A673 (cell line): ENCODE data around the gene PRKCH. TPM values are rescaled to one million over a fixed set of nuclear protein-coding genes. Genes with fewer than 3 reads are reported as not detected.

Source experiments
- BruUV-seq: library from RNA; stranded (reverse); fragments of 400-500 nt; replicated peaks from 2 replicates; lab custom pipeline; 2021; lab: Mats Ljungman, UMichigan
- CTCF ChIA-PET: fragments of 300-600 bp; sonication (Branson Sonifier 250); formaldehyde crosslinking; loops from one replicate; lab custom pipeline; 2022; ENCODE audit warnings: antibody characterized with exemption; lab: Charles Lee
- POLR2A ChIA-PET: fragments of 300-600 bp; sonication (Branson Sonifier 250); formaldehyde crosslinking; loops from one replicate; lab custom pipeline; 2022; ENCODE audit warnings: antibody characterized with exemption; ENCODE audit not compliant: low non-redundant PET; lab: Charles Lee
- DNase-seq: peaks from one replicate; pipeline ENCODE4 v3.0.0-alpha.2; 2015; ENCODE audit warnings: low spot score
- H3K27ac ChIP-seq: fragments of 200-600 bp; sonication (generic); 2 replicates; pipeline ENCODE4 v1.5.1; 2016; ENCODE audit warnings: mixed run types, low read depth, mild to moderate bottlenecking, mixed read lengths, antibody characterized with exemption, low read length; ENCODE audit not compliant: poor library complexity, severe bottlenecking
- H3K27me3 ChIP-seq: fragments of 200-600 bp; sonication (generic); replicated peaks from 2 replicates; pipeline ENCODE4 v1.6.1; 2017; ENCODE audit warnings: mixed run types, low read depth, mild to moderate bottlenecking, mixed read lengths, antibody characterized with exemption, low read length; ENCODE audit not compliant: insufficient read depth, poor library complexity
- H3K36me3 ChIP-seq: fragments of 200-600 bp; sonication (generic); 2 replicates; pipeline ENCODE4 v1.6.1; 2016; ENCODE audit warnings: mixed run types, mild to moderate bottlenecking, mixed read lengths, antibody characterized with exemption, low read length; ENCODE audit not compliant: insufficient read depth, poor library complexity, severe bottlenecking
- H3K4me1 ChIP-seq: fragments of 200-600 bp; sonication (generic); 2 replicates; pipeline ENCODE4 v1.6.1; 2017; ENCODE audit warnings: mixed run types, mild to moderate bottlenecking, mixed read lengths, antibody characterized with exemption, low read length; ENCODE audit not compliant: insufficient read depth, poor library complexity, severe bottlenecking
- H3K4me3 ChIP-seq: fragments of 200-600 bp; sonication (generic); 2 replicates; pipeline ENCODE4 v1.5.1; 2016; ENCODE audit warnings: low read depth, mixed run types, mild to moderate bottlenecking, mixed read lengths, low read length; ENCODE audit not compliant: poor library complexity, severe bottlenecking
- H3K9me3 ChIP-seq: fragments of 200-600 bp; sonication (generic); 2 replicates; pipeline ENCODE4 v1.6.1; 2016; ENCODE audit warnings: mixed run types, low read depth, mild to moderate bottlenecking, mixed read lengths, antibody characterized with exemption, low read length; ENCODE audit not compliant: poor library complexity, severe bottlenecking
- EZH2 ChIP-seq: fragments of 200-600 bp; sonication (generic); IDR thresholded peaks from 2 replicates; pipeline ENCODE4 v1.6.1; 2017; ENCODE audit warnings: borderline replicate concordance, low read depth, mild to moderate bottlenecking, mixed read lengths, antibody characterized with exemption, low read length; ENCODE audit not compliant: poor library complexity, severe bottlenecking
- intact Hi-C: fragments of 100-400 bp; cut with micrococcal nuclease; formaldehyde crosslinking; loops from one replicate; pipeline ENCODE4 v1.10.0; 2022; ENCODE audit not compliant: unreplicated experiment
- total RNA-seq: library from RNA; stranded (reverse); gene quantifications from 2 replicates; pipeline ENCODE4 v1.2.3, GENCODE V29; 2021
- TF ChIP-seq, protein P1 (sequence below): fragments of 300-800, 200-600 bp; sonication (generic); conservative IDR thresholded peaks from 2 replicates; pipeline ENCODE4 v1.5.1; 2017; ENCODE audit warnings: low read depth, mild to moderate bottlenecking, antibody characterized with exemption, low read length, moderate library complexity, mixed read lengths

PRKCH gene
- total RNA-seq, 1 experiment from 2014 or later = 1.8 TPM

DNA sequence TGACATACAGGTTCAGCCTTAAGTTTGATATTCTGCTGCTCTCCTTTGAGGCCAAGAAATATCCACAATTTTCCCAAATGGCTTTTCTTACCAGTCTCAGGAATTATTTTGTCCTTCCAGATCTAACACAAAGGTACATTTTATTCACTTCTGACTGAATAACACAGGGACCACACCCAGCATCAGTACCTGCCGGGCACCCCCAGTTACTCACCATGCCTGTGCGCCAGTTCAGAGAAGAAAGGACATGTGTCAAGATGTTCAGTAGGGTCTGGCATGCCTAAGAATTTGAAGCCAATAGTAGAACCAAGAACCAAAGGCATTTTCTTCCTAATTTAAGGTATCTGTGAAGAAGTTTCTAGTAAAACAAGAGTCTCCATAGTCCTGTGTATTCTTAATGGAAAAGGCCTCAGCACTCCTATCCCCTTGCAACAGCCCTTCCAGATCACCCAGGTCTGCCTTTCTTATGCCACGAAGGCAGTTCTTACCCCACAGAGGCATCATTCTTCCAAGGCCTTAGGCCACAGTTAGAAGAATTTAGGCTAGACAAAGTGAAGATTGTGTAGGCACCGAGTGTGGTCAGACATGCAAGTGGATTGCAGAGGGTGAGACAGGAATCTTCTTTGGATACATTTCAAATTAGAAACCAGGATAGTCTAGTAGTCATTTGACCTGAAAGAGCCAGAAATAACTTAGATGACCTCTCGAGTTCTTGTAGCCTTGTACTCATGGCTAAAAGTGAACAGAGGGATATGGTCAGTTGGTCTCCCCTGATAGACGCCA is 233.9 kb downstream of the PRKCH start:
- DNase-seq = no peak
- CTCF ChIA-PET = no interaction called here
- POLR2A ChIA-PET = no interaction called here
- H3K4me3 ChIP-seq = no peak overlapping the region
- H3K36me3 ChIP-seq = no peaks in the 10 kb centered on the region
- H3K4me1 ChIP-seq = peaks cover 12% of the 10 kb centered on the region
- no peaks in the 10 kb centered on the region for H3K9me3 ChIP-seq
- intact Hi-C loops = no loop called here
- no peak for TF ChIP-seq EZH2
- TF ChIP-seq, protein P1, sequence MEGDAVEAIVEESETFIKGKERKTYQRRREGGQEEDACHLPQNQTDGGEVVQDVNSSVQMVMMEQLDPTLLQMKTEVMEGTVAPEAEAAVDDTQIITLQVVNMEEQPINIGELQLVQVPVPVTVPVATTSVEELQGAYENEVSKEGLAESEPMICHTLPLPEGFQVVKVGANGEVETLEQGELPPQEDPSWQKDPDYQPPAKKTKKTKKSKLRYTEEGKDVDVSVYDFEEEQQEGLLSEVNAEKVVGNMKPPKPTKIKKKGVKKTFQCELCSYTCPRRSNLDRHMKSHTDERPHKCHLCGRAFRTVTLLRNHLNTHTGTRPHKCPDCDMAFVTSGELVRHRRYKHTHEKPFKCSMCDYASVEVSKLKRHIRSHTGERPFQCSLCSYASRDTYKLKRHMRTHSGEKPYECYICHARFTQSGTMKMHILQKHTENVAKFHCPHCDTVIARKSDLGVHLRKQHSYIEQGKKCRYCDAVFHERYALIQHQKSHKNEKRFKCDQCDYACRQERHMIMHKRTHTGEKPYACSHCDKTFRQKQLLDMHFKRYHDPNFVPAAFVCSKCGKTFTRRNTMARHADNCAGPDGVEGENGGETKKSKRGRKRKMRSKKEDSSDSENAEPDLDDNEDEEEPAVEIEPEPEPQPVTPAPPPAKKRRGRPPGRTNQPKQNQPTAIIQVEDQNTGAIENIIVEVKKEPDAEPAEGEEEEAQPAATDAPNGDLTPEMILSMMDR = no peak
- BruUV-seq = no TSS peak
- H3K27me3 ChIP-seq = no peaks in the 10 kb centered on the region
- no peak overlapping the region for H3K27ac ChIP-seq

DNA sequence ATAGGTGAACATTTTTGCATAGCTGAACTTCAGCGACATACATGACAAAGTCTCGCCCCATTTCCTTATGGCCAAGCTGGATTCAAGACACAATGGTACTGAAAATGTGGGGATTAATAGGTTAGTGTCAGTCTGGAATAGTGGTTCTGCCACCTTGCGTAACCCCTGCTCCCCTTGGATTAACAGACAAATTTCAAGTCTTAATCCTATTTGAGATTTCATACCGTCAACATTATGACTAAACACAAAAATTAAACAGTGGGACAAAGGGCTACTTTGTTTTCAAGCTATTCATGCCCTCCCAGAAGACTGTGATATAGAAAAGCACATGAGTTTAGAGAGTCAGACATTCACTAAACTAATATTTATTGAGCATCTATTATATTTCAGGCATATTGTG is 235.1 kb downstream of the PRKCH start:
- ChIA-PET CTCF (no interaction called here), POLR2A (no interaction called here)
- peaks cover 14% of the 10 kb centered on the region for H3K4me1 ChIP-seq
- DNase-seq = no peak
- no TSS peak for BruUV-seq
- H3K27ac ChIP-seq = no peak overlapping the region
- TF ChIP-seq EZH2 = no peak
- TF ChIP-seq, protein P1 = no peak
- H3K27me3 ChIP-seq = no peaks in the 10 kb centered on the region
- no peak overlapping the region for H3K4me3 ChIP-seq
- no peaks in the 10 kb centered on the region for H3K9me3 ChIP-seq
- intact Hi-C loops = no loop called here
- H3K36me3 ChIP-seq = no peaks in the 10 kb centered on the region

DNA sequence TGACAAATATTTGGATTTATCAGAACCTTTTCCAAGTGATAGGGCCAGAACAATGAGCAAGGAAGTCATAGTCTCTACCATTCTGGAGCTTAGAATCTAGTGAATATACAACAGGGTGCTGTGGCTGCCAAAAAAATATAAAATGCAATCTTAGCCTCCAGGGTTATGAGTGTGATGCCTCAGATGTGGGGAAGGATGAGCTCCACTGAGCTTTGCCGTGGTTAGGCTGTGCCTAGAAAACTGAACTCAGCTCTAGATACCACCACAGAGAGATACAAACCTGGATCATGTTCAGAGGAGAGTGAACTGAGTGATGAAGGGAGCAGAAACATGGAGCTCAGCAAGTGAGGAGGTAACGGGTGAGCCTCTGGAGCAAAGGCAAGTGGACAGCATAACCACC is 235.9 kb downstream of the PRKCH start:
- ChIA-PET POLR2A (no interaction called here), CTCF (no interaction called here)
- H3K36me3 ChIP-seq = no peaks in the 10 kb centered on the region
- no peak for DNase-seq
- intact Hi-C loops = no loop called here
- no TSS peak for BruUV-seq
- H3K9me3 ChIP-seq = no peaks in the 10 kb centered on the region
- no peaks in the 10 kb centered on the region for H3K27me3 ChIP-seq
- no peak overlapping the region for H3K4me3 ChIP-seq
- H3K27ac ChIP-seq = no peak overlapping the region
- TF ChIP-seq EZH2 = no peak
- TF ChIP-seq, protein P1 = no peak
- H3K4me1 ChIP-seq = peaks cover 21% of the 10 kb centered on the region
